GM12878 (cell line): ENCODE results near the gene CCDC136. TPM values are rescaled to one million over a fixed set of nuclear protein-coding genes. Genes with fewer than 3 reads are reported as not detected.

ENCODE experiments used
- ATAC-seq: fragments of 200-7000 bp; cut with Tn5 transposase; 3 replicates; pipeline ENCODE4 v1.9.1; 2020; ENCODE audit warnings: mild to moderate bottlenecking, moderate library complexity
- BruUV-seq: library from RNA; stranded (reverse); fragments of 400-500 nt; replicated peaks from 2 replicates; lab custom pipeline; 2021; lab: Mats Ljungman, UMichigan
- CTCF ChIA-PET: fragments of 300-600 bp; sonication (Branson Sonifier 250); formaldehyde crosslinking; extraction: SDS; loops from one replicate; lab custom pipeline; 2021; ENCODE audit warnings: inconsistent platforms; lab: Yijun Ruan, JAX
- POLR2A ChIA-PET: fragments of 350-600 bp; formaldehyde crosslinking; extraction: SDS; loops from one replicate; lab custom pipeline; 2021; ENCODE audit warnings: inconsistent platforms; lab: Charles Lee
- RAD21 ChIA-PET: fragments of 300-600 bp; sonication (Branson Sonifier 250); formaldehyde crosslinking; loops from one replicate; lab custom pipeline; 2023; ENCODE audit warnings: antibody characterized with exemption; ENCODE audit not compliant: unreplicated experiment; lab: Charles Lee
- SMC1A ChIA-PET: fragments of 300-600 bp; sonication (Branson Sonifier 250); formaldehyde crosslinking; loops from one replicate; lab custom pipeline; 2023; ENCODE audit not compliant: unreplicated experiment, uncharacterized antibody; lab: Charles Lee
- DNase-seq: peaks from one replicate; pipeline ENCODE4 v3.0.0-alpha.2; 2011; ENCODE audit warnings: low read depth, low spot score
- FAIRE-seq: peaks from 3 replicates; lab custom pipeline; 2011; peaks lifted over from hg19 to GRCh38; lab: Jason Lieb, UNC
- H2AFZ ChIP-seq: 2 replicates; pipeline ENCODE4 v1.6.0; 2011; ENCODE audit warnings: low read depth, low read length, control low read depth; ENCODE audit not compliant: control insufficient read depth
- H3K27ac ChIP-seq: 2 replicates; pipeline ENCODE4 v1.5.1; 2011; ENCODE audit warnings: control low read depth; ENCODE audit not compliant: control insufficient read depth, insufficient read depth
- H3K27me3 ChIP-seq, 2 experiments: replicated peaks in 1 of 2; 2 replicates each; pipeline versions ENCODE4 v1.6.0 to v1.6.1; 2011; ENCODE audit warnings: low read length in 1 of 2; ENCODE audit not compliant: control insufficient read depth in 2 of 2, insufficient read depth in 2 of 2
- H3K36me3 ChIP-seq, 2 experiments: 2 replicates each; pipeline ENCODE4 v1.5.1; 2011; ENCODE audit warnings: low read length in 1 of 2; ENCODE audit not compliant: control insufficient read depth in 2 of 2, insufficient read depth in 2 of 2
- H3K4me1 ChIP-seq: 2 replicates; pipeline ENCODE4 v1.6.1; 2011; ENCODE audit warnings: mild to moderate bottlenecking, low read length, moderate library complexity, mixed read lengths; ENCODE audit not compliant: control insufficient read depth, insufficient read depth
- H3K4me2 ChIP-seq: 2 replicates; pipeline ENCODE4 v1.6.0; 2011; ENCODE audit warnings: control low read depth; ENCODE audit not compliant: control insufficient read depth, insufficient read depth
- H3K4me3 ChIP-seq: fragments of 200-600 bp; sonication (generic); 2 replicates; pipeline ENCODE4 v1.5.1; 2016
- H3K79me2 ChIP-seq: 2 replicates; pipeline ENCODE4 v1.6.0; 2011; ENCODE audit warnings: low read length; ENCODE audit not compliant: control insufficient read depth, insufficient read depth
- H3K9ac ChIP-seq: 2 replicates; pipeline ENCODE4 v1.8.0; 2011; ENCODE audit warnings: low read length, control low read depth, mixed read lengths; ENCODE audit not compliant: control insufficient read depth, insufficient read depth
- H3K9me3 ChIP-seq: replicated peaks from 3 replicates; pipeline ENCODE4 v1.5.1; 2011; ENCODE audit warnings: mild to moderate bottlenecking, low read length; ENCODE audit not compliant: control insufficient read depth, insufficient read depth
- H4K20me1 ChIP-seq: 2 replicates; pipeline ENCODE4 v1.6.0; 2011; ENCODE audit not compliant: control insufficient read depth, insufficient read depth
- ATF2 ChIP-seq: IDR thresholded peaks from 2 replicates; pipeline ENCODE4 v1.6.1; 2012; ENCODE audit warnings: low read length, inconsistent platforms
- CHD2 ChIP-seq: IDR thresholded peaks from 2 replicates; pipeline ENCODE4 v1.6.1; 2011; ENCODE audit warnings: low read depth, low read length, improper control_type of control experiment, borderline replicate concordance
- EGR1 ChIP-seq, 2 experiments: IDR thresholded peaks; 1 replicate in 1 of 2; 2 replicates in 1 of 2; pipeline ENCODE4 v1.6.1; 2011 to 2012; ENCODE audit warnings: low read depth in 2 of 2, low read length in 2 of 2, borderline replicate concordance in 1 of 2, mild to moderate bottlenecking in 1 of 2, moderate library complexity in 1 of 2
- NFIC ChIP-seq: IDR thresholded peaks from 2 replicates; pipeline ENCODE4 v1.6.1; 2012; ENCODE audit warnings: low read depth, mild to moderate bottlenecking, inconsistent platforms, low read length, moderate library complexity
- PAX5 ChIP-seq: IDR thresholded peaks from 2 replicates; pipeline ENCODE4 v1.6.1; 2011; ENCODE audit warnings: low read depth, low read length, borderline replicate concordance
- RAD51 ChIP-seq: fragments of 450-650 bp; IDR thresholded peaks from 2 replicates; pipeline ENCODE4 v1.6.1; 2016; ENCODE audit warnings: moderate library complexity, mild to moderate bottlenecking, inconsistent platforms
- SMARCA5 ChIP-seq: fragments of 450-650 bp; IDR thresholded peaks from 2 replicates; pipeline ENCODE4 v1.6.1; 2017; ENCODE audit warnings: mild to moderate bottlenecking
- STAT3 ChIP-seq: IDR thresholded peaks from 2 replicates; pipeline ENCODE4 v1.6.1; 2011; ENCODE audit warnings: low read depth, low read length, improper control_type of control experiment
- WRNIP1 ChIP-seq: IDR thresholded peaks from 2 replicates; pipeline ENCODE4 v1.6.1; 2011; ENCODE audit warnings: low read depth, low read length, improper control_type of control experiment, borderline replicate concordance
- YY1 ChIP-seq: IDR thresholded peaks from 2 replicates; pipeline ENCODE4 v1.6.1; 2011; ENCODE audit warnings: low read depth, mild to moderate bottlenecking, low read length
- WGBS: methylation state at CpG from one replicate; pipeline ENCODE4 v1.1.6; 2016; ENCODE audit warnings: low lambda C conversion rate; ENCODE audit not compliant: insufficient replicate concordance, insufficient coverage; ENCODE audit errors: missing lambda C conversion rate; 5-methylcytosine and 5-hydroxymethylcytosine counted together
- in situ Hi-C: fragments of 300-500 bp; cut with MboI; formaldehyde crosslinking; loops from 9 replicates; pipeline ENCODE4 v1.14.3; 2018; ENCODE audit warnings: mixed read lengths
- intact Hi-C: fragments of 100-400 bp; cut with micrococcal nuclease; formaldehyde crosslinking; loops from one replicate; pipeline ENCODE4 v1.14.2; 2022; ENCODE audit not compliant: unreplicated experiment
- polyA plus RNA-seq, 11 experiments: library from polyadenylated mRNA; depleted of rRNA in 4 of 11; unstranded in 6 of 11; stranded (reverse) in 5 of 11; fragments of >200 nt; fragmentation: Nextera tagmentation in 4 of 11; fragmentation: Illumina TruSeq in 1 of 11; extraction: Ambion mirVana in 4 of 11; extraction: Trizol in 1 of 11; gene quantifications; 1 replicate in 1 of 11; 2 replicates in 10 of 11; pipeline versions ENCODE4 v1.2.1 to v1.2.3, GENCODE V29; 2011 to 2016; ENCODE audit warnings: inconsistent platforms in 2 of 11, missing spikeins in 2 of 11, low read depth in 1 of 11
- total RNA-seq, 4 experiments: library from RNA; depleted of rRNA in 3 of 4; stranded (reverse); fragments of >200 nt in 3 of 4; fragmentation: Illumina TruSeq in 1 of 4; extraction: Trizol in 1 of 4; gene quantifications; 2 replicates each; pipeline versions ENCODE4 v1.2.1 to v1.2.3, GENCODE V29; 2013 to 2021
- TF ChIP-seq, protein P1 (sequence below): fragments of 450-650 bp; IDR thresholded peaks from 2 replicates; pipeline ENCODE4 v1.6.1; 2017; ENCODE audit warnings: low read depth, mild to moderate bottlenecking, moderate library complexity

Gene CCDC136
- total and polyA plus RNA-seq, 10 of the 15 experiments (the other 5 are each of a cell fraction or from before 2014, with no cell fraction given) = 0.32 to 4.8 (median 1.5) TPM

GRCh38 chr7:128858380-128859231 lies 66.8 kb downstream of the CCDC136 start (continued):
- TF ChIP-seq WRNIP1 = no peak

DNA sequence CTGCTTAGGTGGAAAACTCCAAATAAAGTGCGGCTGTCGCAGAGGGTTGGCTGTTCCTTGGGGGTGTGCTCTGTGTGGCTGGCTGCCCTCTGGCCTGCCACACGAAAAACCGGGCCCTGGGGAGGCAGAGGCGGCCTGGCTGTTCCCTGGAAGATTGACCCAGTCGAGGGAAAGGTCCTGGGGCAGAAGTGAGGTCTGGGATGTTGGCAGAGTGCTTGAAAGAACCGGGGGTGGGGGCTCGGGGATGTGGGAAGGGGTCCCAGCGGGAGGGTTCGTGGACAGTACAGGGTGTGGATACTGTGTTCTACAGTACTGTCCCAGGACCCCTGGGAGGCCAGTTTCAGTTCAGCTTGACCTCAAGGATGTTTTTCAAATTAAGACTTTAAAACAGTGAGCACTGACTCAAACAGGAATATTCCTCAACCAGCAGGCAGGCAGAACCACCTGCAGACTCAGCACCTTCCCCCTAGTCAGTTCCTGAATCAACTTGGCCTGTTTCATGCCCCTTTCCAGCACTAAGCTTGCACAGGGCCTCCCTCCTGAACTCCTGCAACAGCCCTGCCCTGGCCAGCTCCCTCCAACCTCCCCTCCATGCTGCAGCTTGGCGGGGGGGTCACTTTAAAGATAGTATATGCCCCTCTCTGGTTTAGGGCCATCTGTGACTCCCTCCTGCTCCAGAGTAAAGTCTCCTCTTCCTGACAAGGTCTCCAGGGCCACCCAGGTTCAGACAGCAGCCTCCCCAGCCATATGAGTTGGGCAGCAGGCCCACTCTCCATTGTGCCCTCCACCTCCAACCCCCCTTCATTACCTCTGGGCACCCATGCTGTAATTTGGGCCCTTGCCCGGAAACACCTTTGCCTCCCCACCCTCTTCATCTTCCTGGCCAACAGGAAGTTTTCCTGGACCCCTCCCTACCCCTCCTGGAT lies 67.7 kb downstream of the CCDC136 start:
- CTCF ChIA-PET = interaction anchor here (0.7 to 5.5 kb wide), 3 partner anchors 24 to 574 kb away, joined by 3 to 72 read pairs (median 4); no protein-coding TSS in a partner anchor
- Histone ChIP-seq H2AFZ (no peak overlapping the region; the same call in 1 of the 2 replicates), H3K27me3 (no peaks in the 10 kb centered on the region), H3K4me2 (no peak overlapping the region), H3K9ac (no peak overlapping the region), H3K79me2 (peaks cover 16% of the 10 kb centered on the region), H3K9me3 (no peaks in the 10 kb centered on the region), H3K36me3 (no peaks in the 10 kb centered on the region), H3K4me3 (no peak overlapping the region), H3K4me1 (peaks cover 7% of the 10 kb centered on the region; the same call in 1 of the 2 replicates), H3K27ac (no peak overlapping the region), H4K20me1 (no peaks in the 10 kb centered on the region)
- in situ Hi-C loops = no loop called here
- POLR2A ChIA-PET = interaction anchor here (1.1 kb wide), 1 partner anchor 24 kb away, joined by 4 read pairs; no protein-coding TSS in a partner anchor
- TF ChIP-seq RAD51 (no peak), SMARCA5 (no peak), NFIC (no peak), EGR1 (IDR thresholded peaks at IDR 0.05; ENCODE audit: borderline replicate concordance in 1 of 2, low read depth in 2 of 2, low read length in 2 of 2) (no peak), CHD2 (no peak), STAT3 (no peak), ATF2 (no peak), PAX5 (no peak), YY1 (no peak)
- TF ChIP-seq, protein P1, sequence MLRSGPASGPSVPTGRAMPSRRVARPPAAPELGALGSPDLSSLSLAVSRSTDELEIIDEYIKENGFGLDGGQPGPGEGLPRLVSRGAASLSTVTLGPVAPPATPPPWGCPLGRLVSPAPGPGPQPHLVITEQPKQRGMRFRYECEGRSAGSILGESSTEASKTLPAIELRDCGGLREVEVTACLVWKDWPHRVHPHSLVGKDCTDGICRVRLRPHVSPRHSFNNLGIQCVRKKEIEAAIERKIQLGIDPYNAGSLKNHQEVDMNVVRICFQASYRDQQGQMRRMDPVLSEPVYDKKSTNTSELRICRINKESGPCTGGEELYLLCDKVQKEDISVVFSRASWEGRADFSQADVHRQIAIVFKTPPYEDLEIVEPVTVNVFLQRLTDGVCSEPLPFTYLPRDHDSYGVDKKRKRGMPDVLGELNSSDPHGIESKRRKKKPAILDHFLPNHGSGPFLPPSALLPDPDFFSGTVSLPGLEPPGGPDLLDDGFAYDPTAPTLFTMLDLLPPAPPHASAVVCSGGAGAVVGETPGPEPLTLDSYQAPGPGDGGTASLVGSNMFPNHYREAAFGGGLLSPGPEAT = no peak
- intact Hi-C loops = loop anchor here (5.0 kb wide), 1 partner anchor 122 kb away; the partner anchor contains the start of gene CALU
- DNase-seq = no peak
- no TSS peak for BruUV-seq
- no peak for FAIRE-seq
- ATAC-seq = no peak
- RAD21 ChIA-PET = interaction anchor here (0.7 to 1.1 kb wide), 3 partner anchors 24 to 333 kb away, joined by 3 to 4 read pairs (median 3); no protein-coding TSS in a partner anchor
- 26% methylated on average over 12 of the region's 12 CpGs for WGBS
- SMC1A ChIA-PET = interaction anchor here (1.0 kb wide), 1 partner anchor 121 kb away, joined by 3 read pairs; no protein-coding TSS in a partner anchor
